Renal pelvis (tissue), 4 donors: Measurements from ENCODE around the gene NEURL1. TPM values are rescaled to one million over a fixed set of nuclear protein-coding genes. Genes with fewer than 3 reads are reported as not detected.
A peak's percentile ranks its signal among the peaks of the same experiment; 100 is the strongest.

Experiments
- DNase-seq: peaks from one replicate; pipeline ENCODE4 v3.0.0-alpha.2; 2013
- polyA plus RNA-seq, 3 donors: library from polyadenylated mRNA; unstranded; fragments of 120-200 nt; gene quantifications; one replicate each; pipeline ENCODE4 v1.2.1, GENCODE V29; 2013; ENCODE audit not compliant: insufficient read length in 3 of 3

NEURL1 gene
- polyA plus RNA-seq, 3 donors = 1.9 to 2.3 (median 1.9) TPM

DNA sequence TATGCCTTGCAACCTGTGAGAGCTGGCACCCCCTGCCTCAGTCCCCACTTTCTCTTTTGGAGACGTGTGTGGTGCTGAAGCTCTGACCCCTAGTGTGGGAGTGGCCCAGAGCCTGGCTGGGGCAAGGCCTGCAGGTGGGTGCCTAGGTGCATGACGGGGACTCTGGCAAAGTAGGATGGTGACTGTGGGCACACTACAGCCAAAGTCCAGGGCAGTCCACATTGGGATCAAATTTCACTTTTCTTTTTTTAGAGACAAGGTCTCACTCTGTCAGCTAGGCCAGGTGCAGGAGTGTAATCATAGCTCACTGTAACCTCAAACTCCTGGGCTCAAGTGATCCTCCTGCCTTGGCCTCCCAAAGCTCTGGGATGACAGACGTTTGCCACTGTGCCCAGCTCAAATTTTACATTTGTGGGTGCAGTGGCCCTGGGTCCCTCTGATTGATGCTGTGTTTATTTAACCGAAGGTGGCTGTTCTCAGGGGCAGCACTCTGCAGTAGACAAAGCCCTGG lies 52.3 kb downstream of the NEURL1 start:
- no peak for DNase-seq

DNA sequence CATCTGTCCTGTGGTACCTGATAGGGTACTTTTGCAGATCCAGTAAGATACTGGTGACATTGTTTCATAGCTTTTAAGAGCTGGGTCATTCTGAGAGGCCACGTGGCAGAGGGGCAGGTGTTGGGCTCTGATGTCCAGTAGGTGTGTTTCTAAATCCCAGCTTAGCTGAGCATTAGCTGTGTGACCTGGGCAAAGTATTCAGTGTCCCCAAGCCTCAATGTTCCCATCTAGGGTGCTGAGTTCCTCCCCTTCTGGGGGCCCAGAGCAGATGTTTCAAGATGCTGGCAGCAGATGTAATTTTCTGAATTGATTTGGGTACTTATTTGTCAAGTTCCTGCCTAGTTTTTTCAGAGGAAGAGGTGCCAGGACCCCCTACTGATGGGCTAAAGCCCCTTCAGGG lies 52.9 kb downstream of the NEURL1 start:
- DNase-seq = no peak

DNA sequence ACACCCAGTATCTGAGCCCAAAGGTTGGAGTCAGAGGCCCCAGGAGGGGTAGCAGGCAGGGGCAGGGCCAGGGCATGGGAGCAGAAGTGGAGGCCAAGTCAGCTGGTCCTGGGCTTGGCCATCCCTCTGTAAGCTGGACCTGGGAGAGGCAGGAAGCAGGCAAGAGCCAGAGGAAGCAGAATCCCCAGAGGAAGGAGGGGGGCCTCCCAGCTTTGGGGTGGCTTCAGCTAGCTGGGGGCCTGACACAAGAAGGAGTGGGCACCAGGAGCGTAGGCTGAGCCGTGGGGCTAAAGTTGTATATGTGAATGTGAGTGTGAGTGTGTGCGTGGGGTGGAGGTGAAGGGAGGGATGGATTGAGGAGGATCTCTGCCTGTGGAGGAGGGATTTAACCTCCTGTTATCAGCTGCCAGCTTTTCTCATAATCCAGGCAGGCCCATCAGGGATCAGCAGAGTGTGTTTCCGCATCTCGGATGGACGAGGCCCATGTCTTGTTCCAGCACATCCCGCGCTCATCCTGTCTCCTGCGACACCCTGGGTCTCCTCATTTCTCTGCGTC lies 54.0 kb downstream of the NEURL1 start:
- no peak for DNase-seq

DNA sequence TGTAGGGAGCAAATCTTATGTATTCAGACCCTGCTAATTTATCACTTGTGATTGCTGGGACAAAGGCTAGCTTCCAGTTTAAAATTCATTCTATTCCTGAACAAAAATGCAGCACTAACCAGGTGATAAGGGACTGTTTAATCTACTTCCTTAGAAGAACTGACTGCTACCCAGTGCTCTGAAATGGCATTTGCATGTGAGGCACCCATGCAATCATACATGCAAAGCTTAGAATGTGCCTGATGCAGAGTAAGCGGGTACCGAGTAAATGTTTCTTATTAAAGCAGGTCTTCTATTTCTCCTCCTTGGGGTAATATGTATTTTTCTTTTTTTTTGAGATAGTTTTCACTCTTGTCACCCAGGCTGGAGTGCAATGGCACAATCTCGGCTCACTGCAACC lies 54.5 kb downstream of the NEURL1 start:
- no peak for DNase-seq

DNA sequence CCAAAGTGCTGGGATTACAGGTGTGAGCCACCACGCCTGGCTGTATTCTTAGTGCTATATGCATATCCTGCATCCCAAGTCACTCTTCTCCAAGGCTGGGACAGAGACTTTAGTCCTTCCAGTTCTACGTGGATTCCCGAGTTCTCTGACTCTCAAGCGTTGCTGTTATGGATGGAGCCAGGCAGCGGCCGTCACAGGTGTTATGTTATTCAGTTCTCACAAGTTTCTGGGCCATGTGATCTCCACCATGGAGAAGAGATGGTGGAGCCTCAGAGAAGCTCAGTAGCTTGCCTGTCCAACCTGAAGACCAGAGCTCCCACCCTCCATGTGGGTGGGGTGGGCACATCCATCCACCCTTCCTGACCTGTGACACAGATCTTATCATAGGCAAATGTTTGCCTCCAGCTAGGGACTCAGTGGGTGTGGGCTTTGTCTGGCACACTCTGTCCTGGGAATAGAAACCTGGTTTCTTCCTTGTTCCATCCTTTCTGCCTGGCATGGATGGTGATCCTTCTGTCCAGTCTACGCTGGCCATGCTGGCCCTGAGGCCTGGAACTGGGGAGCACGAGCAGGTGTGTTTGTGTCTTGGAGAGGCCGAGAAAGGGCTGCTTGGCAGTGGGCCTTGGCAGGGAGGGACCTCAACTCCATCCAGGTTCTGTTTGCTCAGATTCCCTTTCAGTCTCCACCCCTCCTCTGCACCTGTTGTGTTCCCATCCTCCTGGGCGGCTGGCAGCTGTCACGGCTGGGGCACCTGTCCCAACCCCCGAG lies 55.3 kb downstream of the NEURL1 start:
- DNase-seq = no peak

DNA sequence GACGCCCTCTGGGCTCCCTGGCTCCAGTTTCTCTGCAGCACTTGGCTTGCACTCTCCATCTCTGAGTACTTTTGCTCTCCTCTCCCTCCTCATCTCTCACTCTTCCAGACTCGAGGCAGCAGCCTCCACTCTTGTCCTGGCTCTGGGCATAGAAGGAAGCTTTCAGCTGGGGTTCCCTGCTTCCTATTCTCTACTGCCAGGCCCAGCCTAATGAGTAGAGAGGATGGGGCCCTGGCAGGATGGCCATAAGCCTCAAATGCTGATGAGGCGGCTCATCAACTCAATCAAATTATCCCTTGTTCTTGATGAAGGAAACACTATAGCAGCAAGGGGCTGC lies 55.8 kb downstream of the NEURL1 start:
- DNase-seq = no peak

DNA sequence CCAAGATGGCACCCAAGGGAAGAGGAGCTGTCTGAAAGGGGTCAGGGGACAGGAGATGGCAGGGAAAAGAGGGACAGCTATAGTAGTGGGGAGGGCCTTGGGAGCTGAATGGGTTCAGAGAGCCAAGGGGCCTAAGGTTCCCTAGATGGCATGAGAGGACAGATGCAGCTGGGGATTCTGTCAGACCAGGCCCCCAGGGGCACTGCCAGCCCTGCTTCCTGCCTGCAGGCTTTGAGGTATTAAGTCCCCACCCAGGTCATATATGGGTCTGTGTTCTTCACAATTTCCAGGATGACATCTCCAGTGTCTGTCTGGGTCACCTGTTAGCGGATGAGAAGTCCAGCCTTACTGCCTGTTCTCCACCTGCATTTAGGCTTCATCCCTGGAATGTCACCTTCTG lies 56.7 kb downstream of the NEURL1 start:
- DNase-seq = no peak

DNA sequence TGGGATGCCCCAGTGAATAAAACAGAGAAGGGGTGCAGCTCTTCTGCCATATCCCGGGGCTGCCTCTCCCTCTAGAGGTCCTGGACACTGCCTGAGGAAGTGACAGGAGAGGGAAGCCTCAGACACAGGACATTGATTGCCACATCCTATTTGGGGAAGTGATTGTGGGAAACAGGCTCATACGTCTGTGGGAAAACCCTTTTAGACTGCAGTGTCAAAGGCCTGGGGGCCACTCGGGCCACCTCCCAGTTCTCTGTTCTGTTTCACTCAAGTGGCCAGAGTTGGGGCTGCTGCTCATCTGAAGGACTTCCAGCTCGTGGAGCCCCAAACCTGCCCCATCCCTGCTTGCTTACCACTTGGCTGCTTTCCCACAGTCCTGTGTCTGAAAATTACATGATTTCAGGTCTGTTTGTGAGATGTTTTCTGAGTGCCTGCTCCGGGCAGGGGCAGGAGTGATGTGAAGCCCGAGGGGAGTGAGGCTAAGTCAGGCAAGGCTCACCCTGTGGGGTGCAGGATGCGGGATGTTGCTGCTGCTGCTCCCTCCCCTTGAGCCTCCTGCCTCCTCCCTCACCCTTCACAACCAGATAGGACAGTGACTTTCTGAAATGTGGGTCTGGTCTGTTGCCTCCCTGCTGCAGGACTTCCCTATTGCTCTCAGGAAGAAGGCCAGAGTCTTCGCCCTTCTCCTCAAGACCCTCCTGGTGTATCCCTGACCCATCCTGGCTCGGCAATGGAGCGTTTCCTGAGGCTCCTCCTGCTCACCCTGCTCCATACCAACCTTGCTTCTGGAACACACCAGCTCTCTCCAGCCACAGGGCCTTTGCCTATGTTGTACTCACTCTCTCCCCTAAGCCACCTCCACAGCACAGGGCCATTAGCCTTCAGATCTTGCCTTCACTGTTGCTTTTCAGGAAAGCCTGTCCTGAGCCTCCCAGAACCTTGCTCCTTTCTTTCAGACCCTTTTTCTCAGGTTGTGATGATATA lies 58.4 kb downstream of the NEURL1 start:
- no peak for DNase-seq

DNA sequence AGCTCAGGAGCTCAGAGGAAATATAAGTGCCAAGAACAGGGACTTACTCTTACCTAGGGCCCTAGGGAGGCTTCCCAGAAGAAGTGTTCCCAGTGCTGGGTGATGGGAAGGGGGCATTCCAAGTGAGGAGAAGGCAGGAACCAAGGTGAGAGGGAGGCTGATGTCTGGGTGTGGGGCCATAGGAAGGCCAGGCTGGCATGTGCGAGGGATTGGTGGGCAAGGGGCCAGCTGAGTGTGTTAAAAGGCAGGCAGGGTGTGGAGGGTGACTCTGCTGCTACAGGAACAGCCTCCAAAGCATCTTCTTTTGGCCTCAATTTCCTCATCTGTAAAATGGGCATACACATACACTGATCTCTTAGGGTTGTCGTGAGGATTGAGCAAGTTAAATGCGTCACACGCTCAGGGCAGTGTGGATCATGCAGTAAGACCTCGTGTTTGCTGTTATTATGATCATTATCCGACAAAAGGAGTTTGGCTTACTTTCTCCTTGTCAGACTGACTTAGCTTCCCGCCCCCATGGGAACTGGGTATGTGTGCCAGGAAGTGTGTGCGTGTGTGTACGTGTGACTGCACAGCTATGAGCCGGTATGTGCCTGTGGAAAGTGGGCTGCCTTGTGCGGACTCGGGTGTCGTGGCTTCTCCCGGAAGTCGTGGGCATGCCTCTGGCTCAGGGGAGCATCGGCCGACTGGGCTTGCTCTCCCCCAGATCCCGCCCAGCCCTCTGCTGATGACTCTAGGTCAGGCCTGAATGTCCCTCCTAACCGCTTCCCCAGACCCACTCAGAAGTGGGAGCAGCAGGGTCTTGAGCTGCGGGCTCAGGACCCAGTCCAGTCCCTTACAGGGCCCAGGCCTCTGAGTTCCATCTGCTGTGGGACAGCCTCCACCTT lies 59.6 kb downstream of the NEURL1 start:
- DNase-seq = no peak

DNA sequence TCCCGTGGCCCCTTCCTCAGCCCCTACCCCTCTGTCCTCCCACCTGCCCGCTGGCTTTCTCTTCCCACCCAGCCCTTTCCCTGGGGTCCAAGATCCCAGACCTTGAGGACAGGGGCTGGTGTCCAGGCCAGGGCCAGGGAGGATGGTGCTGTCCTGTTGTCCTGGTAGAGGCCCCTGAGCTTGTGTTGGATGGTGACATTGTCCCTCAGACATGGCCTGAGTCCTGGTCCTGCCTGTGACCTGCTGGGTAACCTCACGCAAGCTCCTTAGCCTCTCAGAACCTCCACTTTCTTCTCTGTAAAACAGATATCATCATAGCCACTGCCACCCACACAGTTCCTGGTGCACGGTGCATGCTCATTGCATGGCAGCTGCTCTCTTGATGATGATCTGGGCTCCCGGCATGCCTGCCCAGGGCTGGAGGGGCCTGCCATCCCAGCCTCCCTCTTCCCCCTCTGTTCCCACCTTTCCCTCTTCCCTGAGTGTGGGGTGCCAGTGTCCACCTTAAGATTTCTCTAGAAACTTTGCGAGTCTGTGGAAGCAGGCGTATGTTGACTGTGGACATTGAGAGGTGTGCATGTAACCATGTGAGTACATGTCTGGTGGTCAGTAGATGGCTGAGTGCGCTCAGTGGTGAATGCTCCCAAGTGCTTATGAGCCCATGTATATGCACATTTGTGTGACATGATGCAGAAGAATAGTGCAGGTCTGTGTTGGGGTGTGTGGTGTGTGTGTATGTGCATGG lies 60.4 kb downstream of the NEURL1 start:
- DNase-seq = no peak

DNA sequence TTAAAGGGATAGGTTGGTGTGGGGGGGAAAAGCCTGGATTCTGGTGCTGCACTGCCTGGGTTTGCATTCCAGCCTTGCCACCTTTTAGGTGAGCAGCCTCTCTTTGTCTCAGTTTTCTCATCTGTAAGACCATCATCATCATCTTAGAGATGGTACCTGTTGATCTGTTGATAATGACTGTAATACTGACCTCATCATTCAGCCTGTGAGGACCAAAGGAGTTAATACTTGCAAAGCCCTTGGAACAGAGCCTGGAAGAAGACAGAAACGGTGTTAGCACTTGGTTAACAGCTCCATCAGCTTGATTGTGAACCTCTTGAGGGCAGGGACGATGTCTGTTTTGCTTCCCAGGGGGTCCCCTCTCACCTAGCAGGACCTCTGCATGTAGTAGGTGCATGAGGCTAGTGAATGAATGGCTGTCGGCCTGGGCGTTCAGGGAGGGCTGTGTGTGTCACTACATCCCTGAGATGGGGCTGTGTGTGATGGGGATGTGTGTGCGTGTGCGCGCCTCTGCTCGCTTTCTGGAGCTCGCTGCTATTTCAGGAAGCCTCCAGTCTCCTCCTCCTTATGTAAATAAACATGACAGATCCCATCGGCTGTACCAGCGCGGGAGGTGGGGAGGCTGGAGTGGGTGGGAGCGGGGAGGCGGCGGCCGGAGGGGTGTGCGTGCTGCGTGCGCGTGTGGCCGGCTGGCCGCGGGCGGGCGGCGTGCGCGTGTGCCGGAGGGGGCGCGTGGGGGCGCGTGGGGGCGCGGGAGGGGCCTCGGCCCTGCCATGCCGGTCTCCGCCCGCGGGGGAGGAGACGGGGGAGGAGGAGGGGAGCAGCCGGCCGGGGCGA lies 61.2 kb downstream of the NEURL1 start:
- DNase-seq = peak; percentile 68

DNA sequence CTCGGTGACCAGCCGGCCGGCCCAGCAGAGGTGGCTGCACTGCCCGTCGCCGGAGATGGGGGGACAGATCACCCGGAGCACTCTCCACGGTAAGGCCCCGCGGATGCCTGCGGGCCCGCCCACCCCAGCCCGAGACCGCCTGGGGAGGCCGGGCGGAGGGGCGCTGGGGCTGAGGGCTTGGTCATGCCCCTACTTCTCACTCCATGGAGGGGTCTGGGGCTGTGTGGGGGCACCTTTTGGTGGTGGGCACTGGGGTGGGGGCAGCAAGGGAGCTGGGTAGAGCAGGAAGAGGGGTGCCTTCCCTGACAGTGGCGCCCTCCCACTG lies 61.8 kb downstream of the NEURL1 start:
- DNase-seq = no peak

DNA sequence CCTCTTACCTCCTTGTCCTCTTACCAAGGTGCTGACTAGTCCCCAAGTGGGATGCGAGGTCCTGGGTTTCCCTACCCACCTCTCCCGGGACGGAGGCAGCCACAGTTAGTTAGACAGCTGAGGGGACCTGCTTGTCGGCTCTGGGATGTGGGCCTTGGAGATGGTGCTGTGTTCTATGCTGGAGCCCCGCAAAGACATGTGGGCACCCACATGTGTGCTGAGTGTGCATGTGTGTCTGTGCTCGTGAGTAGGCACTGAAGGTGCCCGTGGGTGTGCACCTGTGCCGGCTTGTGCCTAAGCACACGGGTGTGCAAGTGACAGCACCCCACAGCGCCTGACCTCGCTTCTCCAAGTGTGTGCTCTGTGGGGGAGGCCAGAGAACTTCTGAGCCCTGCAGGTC lies 62.2 kb downstream of the NEURL1 start:
- no peak for DNase-seq

DNA sequence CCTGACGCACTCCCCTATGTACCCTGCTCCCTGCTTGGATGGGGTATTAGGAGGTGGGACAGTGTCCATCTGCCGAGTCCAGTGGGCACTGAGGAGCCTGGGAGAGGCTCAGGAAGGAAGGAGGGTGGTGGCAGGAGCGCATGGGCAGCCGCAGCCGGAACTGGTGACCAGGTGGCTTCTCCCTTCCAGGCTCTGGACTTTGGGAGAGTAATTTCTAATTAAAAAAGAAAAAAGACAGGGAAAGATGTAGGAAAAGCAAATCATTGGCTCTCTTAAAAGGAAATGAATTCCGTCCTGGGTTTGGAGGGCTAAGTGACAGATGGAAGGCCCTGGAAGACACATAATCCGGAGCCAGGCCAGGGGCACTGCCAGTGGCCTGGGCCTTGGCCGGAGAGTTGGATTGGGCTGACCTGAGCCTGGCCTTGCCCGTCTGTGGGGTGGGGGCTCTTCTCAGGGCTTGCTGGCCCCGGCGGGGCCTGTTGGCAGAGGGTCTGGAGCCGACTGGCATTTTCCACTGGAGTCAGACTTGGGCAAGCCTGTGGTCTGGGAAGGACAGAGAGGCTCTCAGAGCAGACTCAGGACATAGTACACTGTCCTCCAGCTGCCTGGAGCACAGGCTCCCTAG lies 63.0 kb downstream of the NEURL1 start:
- DNase-seq = no peak

DNA sequence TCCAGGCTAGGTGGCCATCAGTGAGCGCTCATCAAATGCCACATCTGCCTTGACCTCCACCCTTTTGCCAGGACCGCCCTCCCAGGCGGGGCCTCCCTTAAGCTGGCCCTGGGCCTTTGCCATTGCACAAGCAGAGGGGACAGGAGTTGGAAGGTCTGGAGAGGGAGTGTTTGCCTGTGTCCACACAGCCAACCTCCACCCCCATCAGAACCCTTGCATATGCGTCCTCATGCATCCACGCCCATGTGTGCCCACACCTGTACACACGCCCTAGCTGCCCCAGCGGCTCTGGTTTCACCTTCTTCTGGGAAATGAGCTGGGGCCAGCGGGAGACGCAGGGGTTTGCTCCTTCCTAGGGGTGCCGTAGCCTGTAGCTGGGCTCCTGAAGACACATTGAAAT lies 64.0 kb downstream of the NEURL1 start:
- DNase-seq = no peak

DNA sequence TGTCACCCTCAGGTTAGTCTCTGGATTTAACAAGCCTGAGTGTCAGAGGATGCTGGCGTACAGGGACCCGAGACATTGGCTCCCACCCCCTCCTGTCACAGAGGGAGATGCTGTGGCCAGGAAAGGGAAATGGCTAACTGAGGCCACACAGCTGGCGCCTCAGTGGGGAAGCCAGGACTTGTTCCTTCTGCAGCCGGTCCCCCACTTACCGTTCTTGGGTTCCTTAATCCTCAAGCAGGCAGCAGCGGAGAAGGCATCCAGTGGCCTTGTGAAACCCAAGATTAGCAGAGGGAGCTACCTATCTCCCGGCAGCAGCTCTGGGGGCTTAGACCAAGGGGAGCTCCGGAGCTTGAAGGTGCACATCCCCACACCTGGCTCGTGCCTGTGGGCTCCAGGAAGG lies 65.4 kb downstream of the NEURL1 start:
- no peak for DNase-seq

DNA sequence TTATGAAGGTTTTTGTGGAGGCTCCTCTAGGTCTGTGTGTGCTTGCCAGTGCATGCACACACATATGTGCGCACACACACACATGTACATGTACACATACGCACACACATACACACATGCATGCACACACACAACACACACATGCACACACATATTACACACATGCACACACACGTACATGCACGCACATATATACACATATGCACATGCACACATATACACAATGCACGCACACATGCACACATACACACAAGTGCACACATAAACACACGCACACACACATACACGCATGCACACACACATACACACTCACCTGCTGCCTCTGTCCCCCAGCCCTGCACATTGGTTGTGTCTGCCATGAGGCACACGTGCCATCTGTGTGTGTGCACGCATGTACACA lies 66.3 kb downstream of the NEURL1 start:
- no peak for DNase-seq

DNA sequence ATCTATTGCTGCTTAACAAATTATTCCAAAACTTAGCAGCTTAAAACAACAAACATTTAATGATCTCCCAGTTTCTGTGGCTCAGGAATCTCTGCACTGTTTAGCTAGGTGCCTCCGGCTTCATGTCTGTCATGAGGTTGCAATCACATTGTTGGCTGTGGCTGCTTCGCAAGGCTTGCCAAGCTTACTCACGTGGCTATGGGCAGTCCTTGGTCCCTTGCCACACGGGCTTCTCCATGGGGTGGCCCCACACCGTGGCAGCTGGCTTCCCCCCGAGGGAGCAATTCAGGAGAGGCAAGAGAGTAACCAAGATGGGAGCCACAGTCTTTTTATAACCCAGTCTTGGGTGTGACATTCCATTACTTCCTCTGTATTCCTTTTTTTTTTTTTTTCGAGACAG lies 67.4 kb downstream of the NEURL1 start:
- no peak for DNase-seq

DNA sequence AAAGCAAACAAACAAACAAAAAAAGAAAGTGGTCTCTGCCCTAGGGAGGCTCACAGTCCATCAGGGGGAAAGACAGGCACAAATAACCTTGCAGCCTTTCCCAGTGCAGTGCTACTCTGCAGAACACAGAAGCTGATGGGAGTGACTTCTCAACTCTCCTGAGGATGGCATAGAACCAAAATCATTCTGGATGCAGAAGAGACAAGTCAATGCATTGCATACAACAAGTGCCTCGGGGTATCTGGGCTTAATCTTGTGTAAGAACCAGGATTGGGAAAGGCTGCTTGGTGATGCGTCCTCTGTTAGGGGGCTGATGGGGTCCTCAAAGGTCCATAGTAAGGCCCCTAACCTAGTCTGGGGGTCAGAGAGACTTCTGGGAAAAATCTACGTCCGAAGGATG lies 68.9 kb downstream of the NEURL1 start:
- DNase-seq = no peak
